ENCODE data around the gene TSFM. TPM values are rescaled to one million over a fixed set of nuclear protein-coding genes. Genes with fewer than 3 reads are reported as not detected.

The TSFM gene
- total RNA-seq, 1 donor from 2014 or later, result 32.9 TPM

- DNase-seq (ENCODE audit: low spot score), result no peak
Measured at GRCh38 chr12:57780284-57780897, 2.2 kb upstream of the TSFM start.

DNA sequence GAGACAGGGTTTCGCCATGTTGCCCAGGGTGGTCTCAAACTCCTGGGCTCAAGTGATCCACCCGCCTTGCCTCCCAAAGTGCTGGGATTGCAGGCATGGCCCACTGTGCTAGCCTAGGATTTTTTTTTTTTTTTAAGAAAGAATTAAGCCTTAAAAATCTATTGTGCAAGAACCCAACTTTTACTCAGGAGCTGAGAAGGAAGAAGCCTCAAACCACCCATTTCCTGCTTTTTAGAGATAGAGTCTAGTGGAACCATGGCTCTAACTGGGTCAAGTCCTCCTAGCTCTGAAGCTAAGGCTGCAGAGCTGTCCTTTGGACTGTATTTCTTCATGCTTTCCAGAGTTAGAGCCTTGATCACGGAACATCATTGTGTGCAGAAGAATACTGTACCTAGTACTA lies 1.3 kb upstream of the TSFM start:
- no peak for DNase-seq (ENCODE audit: low spot score)

- no peak for DNase-seq (ENCODE audit: low spot score)
Measured at GRCh38 chr12:57781801-57782200, 786 bp upstream of the TSFM start.

GRCh38 chr12:57782243-57782607 lies 362 bp upstream of the TSFM start:
- DNase-seq (ENCODE audit: low spot score), result no peak

- no peak for DNase-seq (ENCODE audit: low spot score)
Measured at GRCh38 chr12:57783466-57783801, 847 bp downstream of the TSFM start.

GRCh38 chr12:57783861-57784260 lies 1.3 kb downstream of the TSFM start:
- DNase-seq (ENCODE audit: low spot score), result no peak

DNA sequence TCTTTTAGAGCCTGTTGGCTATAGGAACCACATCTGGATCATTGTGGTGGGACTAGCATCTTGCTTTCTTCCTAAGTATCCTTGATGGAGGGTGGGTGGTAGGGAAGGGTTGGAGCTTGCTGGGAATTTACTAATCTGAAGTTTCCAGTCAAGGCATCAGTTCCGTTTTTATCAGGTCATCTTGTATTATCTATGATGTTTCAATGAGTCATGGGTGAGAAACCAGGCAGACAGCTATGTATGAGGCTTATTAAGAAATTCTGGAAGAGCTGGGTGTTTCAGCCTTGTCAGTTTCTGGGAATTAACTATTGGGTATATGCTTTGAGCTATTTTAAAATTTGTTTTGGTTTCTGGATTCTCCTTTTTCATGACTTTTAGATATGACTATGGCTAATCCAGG lies 11.3 kb downstream of the TSFM start:
- DNase-seq (ENCODE audit: low spot score), result no peak

GRCh38 chr12:57795354-57795753 lies 12.8 kb downstream of the TSFM start:
- DNase-seq (ENCODE audit: low spot score), result no peak

- no peak for DNase-seq (ENCODE audit: low spot score)
Measured at GRCh38 chr12:57796996-57797395, 14.4 kb downstream of the TSFM start.

DNA sequence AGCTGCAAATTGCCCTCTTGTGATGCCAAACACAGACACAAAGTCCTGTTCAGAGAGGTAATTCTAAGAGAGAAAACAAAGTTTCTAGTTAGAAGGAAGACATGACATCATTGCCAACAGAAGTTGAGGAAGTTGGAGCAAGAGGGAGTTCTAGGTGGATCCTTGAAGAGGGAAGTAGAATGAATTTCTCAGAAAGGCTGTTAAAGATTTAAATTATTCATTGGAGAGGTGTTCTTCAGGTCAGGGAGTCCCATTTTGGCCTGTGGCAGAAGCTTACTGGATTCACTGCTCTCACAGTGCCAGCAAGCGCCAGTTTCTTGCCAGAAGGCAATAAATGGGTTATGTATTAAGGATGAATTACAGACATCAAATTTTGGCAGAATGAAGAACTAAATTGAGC lies 15.3 kb downstream of the TSFM start:
- DNase-seq (ENCODE audit: low spot score), result no peak

- DNase-seq (ENCODE audit: low spot score), result no peak
Measured at GRCh38 chr12:57800965-57801364, 18.4 kb downstream of the TSFM start.

GRCh38 chr12:57802607-57803006 lies 20.0 kb downstream of the TSFM start:
- no peak for DNase-seq (ENCODE audit: low spot score)

- no peak for DNase-seq (ENCODE audit: low spot score)
Measured at GRCh38 chr12:57803319-57803893, 20.8 kb downstream of the TSFM start.

- DNase-seq (ENCODE audit: low spot score), result no peak
Measured at GRCh38 chr12:57806677-57807076, 24.1 kb downstream of the TSFM start.

DNA sequence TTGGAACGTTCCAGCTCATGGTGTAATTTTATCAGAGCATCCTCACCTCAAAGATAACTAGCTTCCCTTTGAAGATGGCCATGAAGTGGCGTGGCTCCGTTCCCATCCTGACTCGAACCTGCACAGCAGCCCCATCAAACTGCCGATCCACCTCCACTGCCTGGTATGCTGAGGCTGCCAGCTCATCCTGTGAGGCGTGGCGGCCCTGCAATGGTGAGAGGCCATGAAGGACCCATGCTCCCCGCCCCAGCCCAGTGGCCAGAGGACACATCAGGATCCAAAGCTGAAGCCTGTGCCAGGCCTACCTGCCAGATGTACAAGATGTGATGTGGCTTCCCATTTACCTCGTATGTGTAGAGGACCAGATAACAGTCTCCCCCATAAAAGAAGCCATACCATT lies 24.7 kb downstream of the TSFM start:
- no peak for DNase-seq (ENCODE audit: low spot score)

GRCh38 chr12:57808351-57808750 lies 25.8 kb downstream of the TSFM start:
- DNase-seq (ENCODE audit: low spot score), result no peak

- no peak for DNase-seq (ENCODE audit: low spot score)
Measured at GRCh38 chr12:57809425-57809824, 26.8 kb downstream of the TSFM start.

DNA sequence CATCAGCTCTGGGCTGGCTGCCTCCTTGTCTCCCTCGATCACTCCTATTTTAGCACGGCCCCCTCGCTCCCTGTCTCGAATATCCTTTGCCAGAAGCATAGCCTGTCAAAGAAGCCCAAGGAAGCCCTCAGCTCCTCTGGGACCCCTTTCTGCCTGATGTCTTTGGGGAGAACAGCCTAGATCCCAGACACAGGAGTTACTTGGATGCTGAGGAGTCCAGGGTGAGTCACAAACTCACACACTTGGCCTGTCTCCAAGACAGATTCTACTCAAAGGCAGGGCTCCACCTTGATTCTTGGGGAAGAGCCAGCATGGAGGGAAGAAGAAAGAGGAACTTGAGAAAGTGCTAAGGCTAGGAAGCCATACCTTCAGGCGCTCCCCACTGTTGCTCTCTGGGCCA lies 27.9 kb downstream of the TSFM start:
- no peak for DNase-seq (ENCODE audit: low spot score)

GRCh38 chr12:57811028-57811755 lies 28.6 kb downstream of the TSFM start:
- DNase-seq (ENCODE audit: low spot score), result no peak

DNA sequence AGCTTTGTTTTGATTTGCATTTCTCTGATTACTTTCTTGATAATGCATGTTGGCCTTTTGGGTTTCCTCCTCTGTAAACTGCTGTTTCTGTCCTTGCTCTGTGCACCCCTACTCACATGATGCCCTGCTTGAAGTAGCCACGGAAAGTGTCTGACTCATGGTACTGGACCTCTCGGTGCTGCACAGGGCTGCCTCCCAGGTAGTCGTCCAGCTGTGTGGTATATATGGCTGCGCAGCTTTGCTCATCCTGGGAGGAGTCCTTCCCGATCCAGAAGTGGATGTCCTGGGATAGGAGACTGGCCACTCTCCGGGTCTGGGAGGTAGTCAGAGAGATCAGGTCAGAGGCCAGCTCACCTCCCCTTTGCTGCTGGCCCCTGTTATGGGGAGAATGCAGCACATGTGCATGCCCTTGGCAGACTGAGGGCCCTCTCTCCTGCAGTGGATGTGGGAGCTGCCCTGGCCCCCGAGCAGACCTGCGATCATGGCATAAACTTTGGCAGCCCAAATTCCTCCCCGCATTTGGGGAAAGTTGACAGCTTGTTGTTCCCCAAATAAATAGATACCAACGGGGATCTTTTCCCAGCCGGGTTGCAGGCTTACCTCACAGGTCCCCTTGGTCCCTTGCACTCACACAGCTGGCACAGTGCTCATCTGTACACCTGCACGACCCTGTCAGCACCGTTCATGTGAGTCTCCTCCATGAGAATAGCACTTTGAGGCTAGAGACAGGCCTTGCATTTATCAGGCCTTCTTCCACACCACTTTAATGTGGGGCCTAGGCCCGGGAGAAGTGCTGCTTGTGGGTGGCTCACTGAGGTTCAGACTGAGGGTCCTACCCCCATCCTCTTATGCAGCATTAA lies 30.8 kb downstream of the TSFM start:
- no peak for DNase-seq (ENCODE audit: low spot score)

DNA sequence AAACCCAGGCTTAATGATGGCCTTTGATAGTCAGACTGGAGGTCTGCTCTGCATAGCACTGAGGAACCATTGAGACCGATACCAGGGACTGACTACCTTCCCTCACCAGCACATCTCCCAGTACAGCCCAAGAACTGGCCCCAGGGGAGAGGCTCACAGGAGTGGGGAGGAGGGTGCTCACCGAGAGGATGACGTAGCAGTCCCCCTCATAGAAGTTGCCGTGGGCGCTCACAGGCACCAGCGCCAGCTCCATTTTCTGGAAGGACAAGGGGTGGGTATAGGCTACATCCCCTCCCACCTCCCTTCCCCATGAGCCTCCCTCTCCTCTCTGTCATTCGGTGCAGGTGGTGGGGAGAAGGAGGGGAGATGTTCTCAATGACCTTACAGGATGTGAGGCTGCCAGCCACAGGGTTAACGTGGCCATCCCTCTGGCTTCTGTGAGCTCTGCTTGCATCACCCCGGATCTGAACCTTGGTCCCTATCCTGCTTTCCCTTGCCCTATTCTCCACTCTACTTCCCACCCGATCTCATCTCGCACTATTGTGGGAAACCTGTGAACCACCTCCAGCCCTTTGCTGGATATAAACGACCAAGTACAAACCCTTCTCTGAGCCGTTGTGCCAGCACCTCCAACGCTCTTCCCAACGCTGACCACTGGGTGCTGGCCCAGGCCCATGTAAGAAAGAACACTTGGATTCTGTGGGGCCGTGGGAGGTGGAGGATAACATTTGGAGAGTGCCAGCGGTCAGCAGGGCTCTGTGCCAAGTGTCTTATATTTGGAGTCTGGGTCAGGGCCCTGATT lies 31.6 kb downstream of the TSFM start:
- no peak for DNase-seq (ENCODE audit: low spot score)
